Fibroblast of lung (primary cell): Measurements from ENCODE around the gene DNAAF1. TPM values are rescaled to one million over a fixed set of nuclear protein-coding genes. Genes with fewer than 3 reads are reported as not detected.

Experiments
- DNase-seq, 2 donors: peaks; one replicate each; pipeline versions ENCODE4 v3.0.0 to v3.0.0-alpha.2; 2010; ENCODE audit warnings: low read depth in 2 of 2
- H2AFZ ChIP-seq: 2 replicates; pipeline ENCODE4 v1.5.1; 2012; ENCODE audit warnings: low read length, control low read depth, inconsistent platforms
- H3K27ac ChIP-seq: 2 replicates; pipeline ENCODE4 v1.5.1; 2011; ENCODE audit warnings: low read length, control low read depth; ENCODE audit not compliant: insufficient read depth
- H3K27me3 ChIP-seq: 2 replicates; pipeline ENCODE4 v1.5.1; 2011; ENCODE audit warnings: mild to moderate bottlenecking, low read length; ENCODE audit not compliant: control insufficient read depth, insufficient read depth
- H3K36me3 ChIP-seq: 2 replicates; pipeline ENCODE4 v1.5.1; 2011; ENCODE audit warnings: low read length; ENCODE audit not compliant: control insufficient read depth, insufficient read depth
- H3K4me1 ChIP-seq: 2 replicates; pipeline ENCODE4 v1.5.1; 2011; ENCODE audit warnings: low read length; ENCODE audit not compliant: control insufficient read depth, insufficient read depth; ENCODE audit errors: extremely low read depth
- H3K4me2 ChIP-seq: 2 replicates; pipeline ENCODE4 v1.5.1; 2011; ENCODE audit warnings: low read length, control low read depth; ENCODE audit not compliant: insufficient read depth; ENCODE audit errors: extremely low read depth
- H3K4me3 ChIP-seq, 4 experiments: fragments of 200-600 bp in 1 of 4; sonication (generic) in 1 of 4; replicated peaks in 1 of 4; 2 replicates each; pipeline ENCODE4 v1.5.1; 2011 to 2016; ENCODE audit warnings: low read length in 4 of 4, low read depth in 3 of 4, mild to moderate bottlenecking in 3 of 4, control low read depth in 2 of 4, inconsistent platforms in 1 of 4, mixed read lengths in 1 of 4; ENCODE audit not compliant: insufficient read depth in 1 of 4; ENCODE audit errors: control extremely low read depth in 1 of 4
- H3K79me2 ChIP-seq: 2 replicates; pipeline ENCODE4 v1.5.1; 2012; ENCODE audit warnings: mild to moderate bottlenecking, low read length, inconsistent platforms; ENCODE audit not compliant: control insufficient read depth, insufficient read depth
- H3K9ac ChIP-seq: 2 replicates; pipeline ENCODE4 v1.5.1; 2011; ENCODE audit warnings: mild to moderate bottlenecking, low read length, control low read depth; ENCODE audit not compliant: insufficient read depth
- H3K9me3 ChIP-seq: 2 replicates; pipeline ENCODE4 v1.5.1; 2012; ENCODE audit warnings: low read depth, low read length; ENCODE audit not compliant: control insufficient read depth, insufficient read depth
- H4K20me1 ChIP-seq: 2 replicates; pipeline ENCODE4 v1.5.1; 2011; ENCODE audit warnings: low read length; ENCODE audit not compliant: control insufficient read depth, insufficient read depth; ENCODE audit errors: extremely low read depth
- EZH2 ChIP-seq: IDR thresholded peaks from 2 replicates; pipeline ENCODE4 v1.5.1; 2012; ENCODE audit warnings: low read length, control low read depth, mild to moderate bottlenecking; ENCODE audit errors: missing control alignments
- polyA plus RNA-seq, 2 donors: library from polyadenylated mRNA; depleted of rRNA in 1 of 2; stranded (reverse) in 1 of 2; unstranded in 1 of 2; fragments of >200 nt; gene quantifications; 2 replicates each; pipeline ENCODE4 v1.2.1, GENCODE V29; 2011 to 2012; ENCODE audit warnings: missing spikeins in 1 of 2
- total RNA-seq: library from RNA; depleted of rRNA; stranded (reverse); fragments of >200 nt; gene quantifications from 2 replicates; pipeline ENCODE4 v1.2.1, GENCODE V29; 2014
- TF ChIP-seq, protein P1 (sequence below), 2 donors: IDR thresholded peaks in 1 of 2; conservative IDR thresholded peaks in 1 of 2; 1 replicate in 1 of 2; 2 replicates in 1 of 2; pipeline ENCODE4 v1.5.1; 2011 to 2012; ENCODE audit warnings: low read length in 2 of 2, control low read depth in 1 of 2, inconsistent platforms in 1 of 2, low read depth in 1 of 2, mild to moderate bottlenecking in 1 of 2

Gene DNAAF1
- total and polyA plus RNA-seq, 2 donors (not counting 1 experiment from before 2014, with no cell fraction given) = not detected

- Histone ChIP-seq H3K36me3 (peaks cover 15% of the 10 kb centered on the region), H4K20me1 (no peaks in the 10 kb centered on the region), H3K27me3 (no peaks in the 10 kb centered on the region), H3K9ac (no peak overlapping the region), H2AFZ (no peak overlapping the region), H3K4me2 (peak overlapping the region; percentile 82), H3K4me3 (no peak overlapping the region), H3K79me2 (no peaks in the 10 kb centered on the region), H3K27ac (peak overlapping the region; percentile 61), H3K4me1 (peaks cover 27% of the 10 kb centered on the region), H3K9me3 (no peaks in the 10 kb centered on the region)
- DNase-seq = no peak
- no peak for TF ChIP-seq EZH2
- TF ChIP-seq, protein P1, sequence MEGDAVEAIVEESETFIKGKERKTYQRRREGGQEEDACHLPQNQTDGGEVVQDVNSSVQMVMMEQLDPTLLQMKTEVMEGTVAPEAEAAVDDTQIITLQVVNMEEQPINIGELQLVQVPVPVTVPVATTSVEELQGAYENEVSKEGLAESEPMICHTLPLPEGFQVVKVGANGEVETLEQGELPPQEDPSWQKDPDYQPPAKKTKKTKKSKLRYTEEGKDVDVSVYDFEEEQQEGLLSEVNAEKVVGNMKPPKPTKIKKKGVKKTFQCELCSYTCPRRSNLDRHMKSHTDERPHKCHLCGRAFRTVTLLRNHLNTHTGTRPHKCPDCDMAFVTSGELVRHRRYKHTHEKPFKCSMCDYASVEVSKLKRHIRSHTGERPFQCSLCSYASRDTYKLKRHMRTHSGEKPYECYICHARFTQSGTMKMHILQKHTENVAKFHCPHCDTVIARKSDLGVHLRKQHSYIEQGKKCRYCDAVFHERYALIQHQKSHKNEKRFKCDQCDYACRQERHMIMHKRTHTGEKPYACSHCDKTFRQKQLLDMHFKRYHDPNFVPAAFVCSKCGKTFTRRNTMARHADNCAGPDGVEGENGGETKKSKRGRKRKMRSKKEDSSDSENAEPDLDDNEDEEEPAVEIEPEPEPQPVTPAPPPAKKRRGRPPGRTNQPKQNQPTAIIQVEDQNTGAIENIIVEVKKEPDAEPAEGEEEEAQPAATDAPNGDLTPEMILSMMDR (conservative IDR thresholded peaks at IDR 0.05 in 1 of 2, IDR thresholded peaks at IDR 0.05 in 1 of 2; ENCODE audit: low read depth in 1 of 2, low read length in 2 of 2) = no peak
Measured at GRCh38 chr16:84176192-84177053, 31.3 kb downstream of the DNAAF1 start.

DNA sequence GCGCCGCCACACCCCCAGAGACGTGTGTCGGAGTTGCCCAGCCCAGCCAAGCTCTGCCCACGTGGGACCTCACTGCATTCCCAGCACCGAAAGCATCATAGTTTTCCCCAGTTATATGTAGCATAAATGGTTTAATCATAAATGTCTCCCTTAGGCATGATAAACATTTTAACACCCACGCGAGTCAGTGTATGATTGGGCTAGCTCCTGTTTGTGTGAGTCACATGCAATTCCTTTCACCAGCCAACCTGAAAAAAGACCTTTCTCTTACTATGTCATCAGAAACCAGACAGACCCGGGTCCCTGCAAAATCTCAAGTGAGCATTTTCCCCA lies 32.6 kb downstream of the DNAAF1 start:
- peak overlapping the region; percentile 61 for H3K27ac ChIP-seq
- H3K4me2 ChIP-seq = no peak overlapping the region
- no peaks in the 10 kb centered on the region for H4K20me1 ChIP-seq
- no peaks in the 10 kb centered on the region for H3K27me3 ChIP-seq
- TF ChIP-seq, protein P1 (conservative IDR thresholded peaks at IDR 0.05 in 1 of 2, IDR thresholded peaks at IDR 0.05 in 1 of 2; ENCODE audit: low read depth in 1 of 2, low read length in 2 of 2) = no peak
- TF ChIP-seq EZH2 = no peak
- H3K4me1 ChIP-seq = peaks cover 27% of the 10 kb centered on the region
- DNase-seq = peak in 1 of 2 donors; percentile 86
- H2AFZ ChIP-seq = no peak overlapping the region
- peak overlapping the region; percentile 4 for H3K9ac ChIP-seq
- H3K36me3 ChIP-seq = peaks cover 22% of the 10 kb centered on the region
- H3K79me2 ChIP-seq = no peaks in the 10 kb centered on the region
- no peak overlapping the region for H3K4me3 ChIP-seq
- no peaks in the 10 kb centered on the region for H3K9me3 ChIP-seq

DNA sequence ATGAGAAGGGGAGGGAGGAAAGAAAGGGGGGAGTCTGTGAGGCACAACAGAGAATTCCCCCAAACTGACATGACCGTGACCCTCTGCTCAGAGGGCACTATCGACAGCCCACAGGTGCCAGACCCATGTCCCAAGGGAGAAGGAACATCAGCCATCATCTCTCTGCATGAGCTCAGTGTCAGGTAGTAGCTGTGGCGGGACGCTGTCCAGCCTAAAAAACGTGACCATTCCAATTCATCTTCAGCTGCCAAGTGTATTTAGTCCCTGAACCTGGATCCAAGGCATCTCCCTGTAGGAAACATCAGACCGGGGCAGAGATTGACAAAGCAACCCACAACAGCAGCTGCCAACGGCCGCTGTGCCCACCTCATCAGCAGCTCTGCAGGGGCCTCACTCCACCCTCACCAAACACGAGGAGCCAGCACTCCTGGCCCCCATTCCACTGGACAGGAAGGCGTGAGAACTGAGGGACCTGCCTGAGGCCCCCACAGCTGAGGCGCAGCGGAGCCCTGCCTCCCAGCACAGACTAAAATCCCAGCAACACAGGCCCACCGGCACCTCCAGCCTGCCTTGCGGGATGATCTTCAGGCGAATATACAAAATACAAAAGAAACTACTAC lies 33.1 kb downstream of the DNAAF1 start:
- H3K4me1 ChIP-seq = peaks cover 27% of the 10 kb centered on the region
- no peak overlapping the region for H2AFZ ChIP-seq
- TF ChIP-seq, protein P1 (conservative IDR thresholded peaks at IDR 0.05 in 1 of 2, IDR thresholded peaks at IDR 0.05 in 1 of 2; ENCODE audit: low read depth in 1 of 2, low read length in 2 of 2) = no peak
- no peak for TF ChIP-seq EZH2
- no peaks in the 10 kb centered on the region for H4K20me1 ChIP-seq
- no peak overlapping the region for H3K9ac ChIP-seq
- no peaks in the 10 kb centered on the region for H3K79me2 ChIP-seq
- no peak overlapping the region for H3K4me3 ChIP-seq
- no peak overlapping the region for H3K4me2 ChIP-seq
- no peak for DNase-seq
- no peak overlapping the region for H3K27ac ChIP-seq
- peaks cover 27% of the 10 kb centered on the region for H3K36me3 ChIP-seq
- H3K27me3 ChIP-seq = no peaks in the 10 kb centered on the region
- no peaks in the 10 kb centered on the region for H3K9me3 ChIP-seq
